GM23338 (cell line): ENCODE data around the gene SBK3.

Experiments
- CREB1 ChIP-seq: fragments of 250-450 bp; sonication (Bioruptor Pico); IDR thresholded peaks from 2 replicates; pipeline ENCODE4 v1.5.0; 2020; ENCODE audit warnings: low read depth, mild to moderate bottlenecking, moderate library complexity
- EZH2 ChIP-seq: fragments of 200-600 bp; sonication (generic); IDR thresholded peaks from one replicate; pipeline ENCODE4 v1.8.0; 2017; ENCODE audit warnings: antibody characterized with exemption, mild to moderate bottlenecking, low read depth; ENCODE audit not compliant: unreplicated experiment
- EZH2phosphoT487 ChIP-seq: fragments of 200-600 bp; sonication (generic); IDR thresholded peaks from one replicate; pipeline ENCODE4 v1.8.1; 2018; ENCODE audit warnings: antibody characterized with exemption; ENCODE audit not compliant: unreplicated experiment
- POLR2AphosphoS5 ChIP-seq: IDR thresholded peaks from 2 replicates; pipeline ENCODE4 v1.6.1; 2016; ENCODE audit warnings: antibody characterized with exemption, low read depth
- STAT1 ChIP-seq: IDR thresholded peaks from one replicate; pipeline ENCODE4 v1.6.1; 2016; ENCODE audit warnings: antibody characterized with exemption; ENCODE audit not compliant: unreplicated experiment
- ZNF114 ChIP-seq: fragments of 250-450 bp; sonication (Bioruptor Pico); IDR thresholded peaks from 2 replicates; pipeline ENCODE4 v1.5.0; 2020; ENCODE audit warnings: mild to moderate bottlenecking, moderate library complexity
- TF ChIP-seq, protein P1 (sequence below), 2 experiments: fragments of 200-600 bp in 1 of 2; sonication (generic) in 1 of 2; conservative IDR thresholded peaks; 2 replicates each; pipeline versions ENCODE4 v1.5.1 to v1.6.1; 2016 to 2017; ENCODE audit warnings: antibody characterized with exemption in 2 of 2, low read depth in 2 of 2, mild to moderate bottlenecking in 2 of 2, moderate library complexity in 1 of 2
- TF ChIP-seq, protein P2 (sequence below): IDR thresholded peaks from one replicate; pipeline ENCODE4 v1.6.1; 2018; ENCODE audit warnings: antibody characterized with exemption; ENCODE audit not compliant: unreplicated experiment

GRCh38 chr19:55552206-55552605, 6.9 kb upstream of the SBK3 start:
- TF ChIP-seq, protein P1, sequence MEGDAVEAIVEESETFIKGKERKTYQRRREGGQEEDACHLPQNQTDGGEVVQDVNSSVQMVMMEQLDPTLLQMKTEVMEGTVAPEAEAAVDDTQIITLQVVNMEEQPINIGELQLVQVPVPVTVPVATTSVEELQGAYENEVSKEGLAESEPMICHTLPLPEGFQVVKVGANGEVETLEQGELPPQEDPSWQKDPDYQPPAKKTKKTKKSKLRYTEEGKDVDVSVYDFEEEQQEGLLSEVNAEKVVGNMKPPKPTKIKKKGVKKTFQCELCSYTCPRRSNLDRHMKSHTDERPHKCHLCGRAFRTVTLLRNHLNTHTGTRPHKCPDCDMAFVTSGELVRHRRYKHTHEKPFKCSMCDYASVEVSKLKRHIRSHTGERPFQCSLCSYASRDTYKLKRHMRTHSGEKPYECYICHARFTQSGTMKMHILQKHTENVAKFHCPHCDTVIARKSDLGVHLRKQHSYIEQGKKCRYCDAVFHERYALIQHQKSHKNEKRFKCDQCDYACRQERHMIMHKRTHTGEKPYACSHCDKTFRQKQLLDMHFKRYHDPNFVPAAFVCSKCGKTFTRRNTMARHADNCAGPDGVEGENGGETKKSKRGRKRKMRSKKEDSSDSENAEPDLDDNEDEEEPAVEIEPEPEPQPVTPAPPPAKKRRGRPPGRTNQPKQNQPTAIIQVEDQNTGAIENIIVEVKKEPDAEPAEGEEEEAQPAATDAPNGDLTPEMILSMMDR (conservative IDR thresholded peaks at IDR 0.05; ENCODE audit: low read depth in 2 of 2), result no peak
- TF ChIP-seq STAT1, result no peak
- TF ChIP-seq EZH2phosphoT487, result no peak
- TF ChIP-seq EZH2, result no peak
- no peak for TF ChIP-seq ZNF114 (CRISPR knock-in tag)
- TF ChIP-seq, protein P2, sequence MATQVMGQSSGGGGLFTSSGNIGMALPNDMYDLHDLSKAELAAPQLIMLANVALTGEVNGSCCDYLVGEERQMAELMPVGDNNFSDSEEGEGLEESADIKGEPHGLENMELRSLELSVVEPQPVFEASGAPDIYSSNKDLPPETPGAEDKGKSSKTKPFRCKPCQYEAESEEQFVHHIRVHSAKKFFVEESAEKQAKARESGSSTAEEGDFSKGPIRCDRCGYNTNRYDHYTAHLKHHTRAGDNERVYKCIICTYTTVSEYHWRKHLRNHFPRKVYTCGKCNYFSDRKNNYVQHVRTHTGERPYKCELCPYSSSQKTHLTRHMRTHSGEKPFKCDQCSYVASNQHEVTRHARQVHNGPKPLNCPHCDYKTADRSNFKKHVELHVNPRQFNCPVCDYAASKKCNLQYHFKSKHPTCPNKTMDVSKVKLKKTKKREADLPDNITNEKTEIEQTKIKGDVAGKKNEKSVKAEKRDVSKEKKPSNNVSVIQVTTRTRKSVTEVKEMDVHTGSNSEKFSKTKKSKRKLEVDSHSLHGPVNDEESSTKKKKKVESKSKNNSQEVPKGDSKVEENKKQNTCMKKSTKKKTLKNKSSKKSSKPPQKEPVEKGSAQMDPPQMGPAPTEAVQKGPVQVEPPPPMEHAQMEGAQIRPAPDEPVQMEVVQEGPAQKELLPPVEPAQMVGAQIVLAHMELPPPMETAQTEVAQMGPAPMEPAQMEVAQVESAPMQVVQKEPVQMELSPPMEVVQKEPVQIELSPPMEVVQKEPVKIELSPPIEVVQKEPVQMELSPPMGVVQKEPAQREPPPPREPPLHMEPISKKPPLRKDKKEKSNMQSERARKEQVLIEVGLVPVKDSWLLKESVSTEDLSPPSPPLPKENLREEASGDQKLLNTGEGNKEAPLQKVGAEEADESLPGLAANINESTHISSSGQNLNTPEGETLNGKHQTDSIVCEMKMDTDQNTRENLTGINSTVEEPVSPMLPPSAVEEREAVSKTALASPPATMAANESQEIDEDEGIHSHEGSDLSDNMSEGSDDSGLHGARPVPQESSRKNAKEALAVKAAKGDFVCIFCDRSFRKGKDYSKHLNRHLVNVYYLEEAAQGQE, result no peak
- no peak for TF ChIP-seq POLR2AphosphoS5
- TF ChIP-seq CREB1, result no peak
